ENCODE measurements around the gene PLPPR1. TPM values are rescaled to one million over a fixed set of nuclear protein-coding genes. Genes with fewer than 3 reads are reported as not detected.
"Not testable (repeated sequence)": the region's sequence is repeated elsewhere in the genome, so short reads cannot be mapped to it uniquely, and the experiment has no call there.

PLPPR1 gene
- total RNA-seq, 1 donor from 2014 or later, result 3.2 TPM

- no peaks in the 10 kb centered on the region for H3K36me3 ChIP-seq
- no peak for DNase-seq (ENCODE audit: low spot score)
- H3K4me1 Mint-ChIP-seq, result peaks cover 13% of the 10 kb centered on the region
- no peak overlapping the region for H3K27ac Mint-ChIP-seq
- H3K4me3 Mint-ChIP-seq, result no peak overlapping the region
- peaks cover 3% of the 10 kb centered on the region for H3K27me3 Mint-ChIP-seq (ENCODE audit: insufficient read depth, low read depth)
- H3K27ac ChIP-seq, result no peak overlapping the region
- peaks cover 2% of the 10 kb centered on the region for H3K9me3 Mint-ChIP-seq
- H3K4me2 ChIP-seq, result no peak overlapping the region
- H3K9ac ChIP-seq, result no peak overlapping the region
- no peak for TF ChIP-seq EZH2phosphoT487 (IDR thresholded peaks at IDR 0.05)
- TF ChIP-seq EZH2 (IDR thresholded peaks at IDR 0.05), result no peak
- TF ChIP-seq, protein P1, sequence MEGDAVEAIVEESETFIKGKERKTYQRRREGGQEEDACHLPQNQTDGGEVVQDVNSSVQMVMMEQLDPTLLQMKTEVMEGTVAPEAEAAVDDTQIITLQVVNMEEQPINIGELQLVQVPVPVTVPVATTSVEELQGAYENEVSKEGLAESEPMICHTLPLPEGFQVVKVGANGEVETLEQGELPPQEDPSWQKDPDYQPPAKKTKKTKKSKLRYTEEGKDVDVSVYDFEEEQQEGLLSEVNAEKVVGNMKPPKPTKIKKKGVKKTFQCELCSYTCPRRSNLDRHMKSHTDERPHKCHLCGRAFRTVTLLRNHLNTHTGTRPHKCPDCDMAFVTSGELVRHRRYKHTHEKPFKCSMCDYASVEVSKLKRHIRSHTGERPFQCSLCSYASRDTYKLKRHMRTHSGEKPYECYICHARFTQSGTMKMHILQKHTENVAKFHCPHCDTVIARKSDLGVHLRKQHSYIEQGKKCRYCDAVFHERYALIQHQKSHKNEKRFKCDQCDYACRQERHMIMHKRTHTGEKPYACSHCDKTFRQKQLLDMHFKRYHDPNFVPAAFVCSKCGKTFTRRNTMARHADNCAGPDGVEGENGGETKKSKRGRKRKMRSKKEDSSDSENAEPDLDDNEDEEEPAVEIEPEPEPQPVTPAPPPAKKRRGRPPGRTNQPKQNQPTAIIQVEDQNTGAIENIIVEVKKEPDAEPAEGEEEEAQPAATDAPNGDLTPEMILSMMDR (IDR thresholded peaks at IDR 0.05), result no peak
- H4K20me1 ChIP-seq (ENCODE audit: low read depth), result no peaks in the 10 kb centered on the region
- no peaks in the 10 kb centered on the region for H3K4me1 ChIP-seq
- H3K9me3 ChIP-seq (ENCODE audit: low read depth), result no peaks in the 10 kb centered on the region
- H3K27me3 ChIP-seq, result peaks cover 16% of the 10 kb centered on the region
- no peaks in the 10 kb centered on the region for H3K79me2 ChIP-seq (ENCODE audit: low read depth)
- H3F3A ChIP-seq (ENCODE audit: low read depth), result no peaks in the 10 kb centered on the region
- H2AFZ ChIP-seq (replicated peaks), result no peak overlapping the region
- H3K4me3 ChIP-seq, result no peak overlapping the region
- no peaks in the 10 kb centered on the region for H3K36me3 Mint-ChIP-seq
Observed at GRCh38 chr9:101037430-101037829, 8.9 kb downstream of the PLPPR1 start.

DNA sequence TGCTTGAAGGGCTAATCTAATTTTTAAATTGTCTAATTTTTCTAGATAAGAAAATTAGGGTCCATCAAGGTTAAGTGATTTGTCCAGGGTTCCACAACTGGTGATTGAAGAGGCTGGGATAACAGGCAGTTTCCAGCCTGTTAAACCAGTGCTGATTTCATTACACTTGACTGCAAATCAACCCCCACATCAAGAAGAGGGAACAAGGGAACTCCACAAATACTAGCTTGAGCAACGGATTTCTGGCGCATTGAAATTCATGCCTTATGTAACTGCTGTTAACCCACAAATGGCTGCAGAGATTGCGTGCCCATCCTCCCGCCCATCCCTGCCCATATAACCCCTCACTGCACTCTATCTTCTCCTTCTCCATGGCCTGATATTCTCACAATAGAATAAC is 10.0 kb downstream of the PLPPR1 start:
- Histone ChIP-seq H3K27me3 (peaks cover 5% of the 10 kb centered on the region), H3K4me3 (no peak overlapping the region), H3K79me2 (ENCODE audit: low read depth) (no peaks in the 10 kb centered on the region), H3K27ac (no peak overlapping the region), H3F3A (ENCODE audit: low read depth) (no peaks in the 10 kb centered on the region), H3K4me2 (no peak overlapping the region), H3K36me3 (no peaks in the 10 kb centered on the region), H3K9ac (no peak overlapping the region), H3K4me1 (no peaks in the 10 kb centered on the region), H4K20me1 (ENCODE audit: low read depth) (no peaks in the 10 kb centered on the region), H3K9me3 (ENCODE audit: low read depth) (no peaks in the 10 kb centered on the region), H2AFZ (replicated peaks) (no peak overlapping the region)
- peaks cover 3% of the 10 kb centered on the region for H3K27me3 Mint-ChIP-seq (ENCODE audit: insufficient read depth, low read depth)
- no peak for TF ChIP-seq EZH2 (IDR thresholded peaks at IDR 0.05)
- TF ChIP-seq, protein P1 (IDR thresholded peaks at IDR 0.05), result no peak
- TF ChIP-seq EZH2phosphoT487 (IDR thresholded peaks at IDR 0.05), result no peak
- H3K36me3 Mint-ChIP-seq, result no peaks in the 10 kb centered on the region
- DNase-seq (ENCODE audit: low spot score), result no peak
- H3K27ac Mint-ChIP-seq, result no peak overlapping the region
- peaks cover 6% of the 10 kb centered on the region for H3K9me3 Mint-ChIP-seq
- peaks cover 13% of the 10 kb centered on the region for H3K4me1 Mint-ChIP-seq
- no peak overlapping the region for H3K4me3 Mint-ChIP-seq

DNA sequence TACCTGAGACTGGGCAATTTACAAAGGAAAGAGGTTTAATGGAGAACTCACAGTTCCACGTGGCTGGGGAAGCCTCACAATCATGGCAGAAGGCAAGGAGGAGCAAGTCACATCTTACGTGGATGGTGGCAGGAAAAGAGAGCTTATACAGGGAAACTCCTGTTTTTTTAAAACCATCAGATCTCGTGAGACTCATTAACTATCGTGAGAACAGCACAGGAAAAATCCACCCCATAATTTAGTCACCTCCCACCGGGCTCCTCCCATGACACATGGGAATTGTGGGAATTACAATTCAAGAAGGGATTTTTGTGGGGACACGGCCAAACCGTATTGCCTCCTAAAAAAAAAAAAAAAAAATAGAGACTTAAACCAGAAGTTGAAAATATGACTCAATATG is 11.1 kb downstream of the PLPPR1 start:
- not testable (repeated sequence) for H3K79me2 ChIP-seq (ENCODE audit: low read depth); H3K27ac ChIP-seq; H3K9me3 Mint-ChIP-seq; H3K27me3 ChIP-seq; H3K4me3 Mint-ChIP-seq; H3K27me3 Mint-ChIP-seq (ENCODE audit: insufficient read depth, low read depth); H3F3A ChIP-seq (ENCODE audit: low read depth); H4K20me1 ChIP-seq (ENCODE audit: low read depth); DNase-seq (ENCODE audit: low spot score); H3K36me3 Mint-ChIP-seq; H3K36me3 ChIP-seq; H3K9ac ChIP-seq; H3K4me2 ChIP-seq; H3K4me3 ChIP-seq; H3K27ac Mint-ChIP-seq; H2AFZ ChIP-seq (replicated peaks); H3K4me1 ChIP-seq; H3K9me3 ChIP-seq (ENCODE audit: low read depth)
- peaks cover 13% of the 10 kb centered on the region for H3K4me1 Mint-ChIP-seq

GRCh38 chr9:101047848-101048397 is 19.4 kb downstream of the PLPPR1 start:
- H3K4me3 Mint-ChIP-seq, result no peak overlapping the region
- Histone ChIP-seq H3F3A (ENCODE audit: low read depth) (no peaks in the 10 kb centered on the region), H2AFZ (replicated peaks) (no peak overlapping the region), H3K27me3 (no peaks in the 10 kb centered on the region), H3K4me3 (no peak overlapping the region), H3K36me3 (no peaks in the 10 kb centered on the region), H3K27ac (no peak overlapping the region), H3K9me3 (ENCODE audit: low read depth) (no peaks in the 10 kb centered on the region), H3K4me2 (no peak overlapping the region), H3K4me1 (no peaks in the 10 kb centered on the region), H4K20me1 (ENCODE audit: low read depth) (no peaks in the 10 kb centered on the region), H3K79me2 (ENCODE audit: low read depth) (no peaks in the 10 kb centered on the region), H3K9ac (no peak overlapping the region)
- no peaks in the 10 kb centered on the region for H3K4me1 Mint-ChIP-seq
- no peak for TF ChIP-seq EZH2phosphoT487 (IDR thresholded peaks at IDR 0.05)
- TF ChIP-seq EZH2 (IDR thresholded peaks at IDR 0.05), result no peak
- TF ChIP-seq, protein P1 (IDR thresholded peaks at IDR 0.05), result no peak
- H3K27me3 Mint-ChIP-seq (ENCODE audit: insufficient read depth, low read depth), result no peaks in the 10 kb centered on the region
- no peak for DNase-seq (ENCODE audit: low spot score)
- H3K9me3 Mint-ChIP-seq, result peaks cover 15% of the 10 kb centered on the region
- no peak overlapping the region for H3K27ac Mint-ChIP-seq
- peaks cover 4% of the 10 kb centered on the region for H3K36me3 Mint-ChIP-seq

Measured in neural progenitor cell (in vitro differentiated cells).